PC-9 (cell line): ENCODE data around the gene RHCE.

Experiments used
- EZH2 ChIP-seq: fragments of 200-600 bp; sonication (generic); IDR thresholded peaks from 2 replicates; pipeline ENCODE4 v1.8.0; 2017; ENCODE audit warnings: antibody characterized with exemption, low read depth
- TF ChIP-seq, protein P1 (sequence below): fragments of 200-600 bp; sonication (generic); conservative IDR thresholded peaks from 2 replicates; pipeline ENCODE4 v1.6.1; 2017; ENCODE audit warnings: mixed run types, antibody characterized with exemption, mild to moderate bottlenecking, moderate library complexity

- TF ChIP-seq, protein P1, sequence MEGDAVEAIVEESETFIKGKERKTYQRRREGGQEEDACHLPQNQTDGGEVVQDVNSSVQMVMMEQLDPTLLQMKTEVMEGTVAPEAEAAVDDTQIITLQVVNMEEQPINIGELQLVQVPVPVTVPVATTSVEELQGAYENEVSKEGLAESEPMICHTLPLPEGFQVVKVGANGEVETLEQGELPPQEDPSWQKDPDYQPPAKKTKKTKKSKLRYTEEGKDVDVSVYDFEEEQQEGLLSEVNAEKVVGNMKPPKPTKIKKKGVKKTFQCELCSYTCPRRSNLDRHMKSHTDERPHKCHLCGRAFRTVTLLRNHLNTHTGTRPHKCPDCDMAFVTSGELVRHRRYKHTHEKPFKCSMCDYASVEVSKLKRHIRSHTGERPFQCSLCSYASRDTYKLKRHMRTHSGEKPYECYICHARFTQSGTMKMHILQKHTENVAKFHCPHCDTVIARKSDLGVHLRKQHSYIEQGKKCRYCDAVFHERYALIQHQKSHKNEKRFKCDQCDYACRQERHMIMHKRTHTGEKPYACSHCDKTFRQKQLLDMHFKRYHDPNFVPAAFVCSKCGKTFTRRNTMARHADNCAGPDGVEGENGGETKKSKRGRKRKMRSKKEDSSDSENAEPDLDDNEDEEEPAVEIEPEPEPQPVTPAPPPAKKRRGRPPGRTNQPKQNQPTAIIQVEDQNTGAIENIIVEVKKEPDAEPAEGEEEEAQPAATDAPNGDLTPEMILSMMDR: no peak
- no peak for TF ChIP-seq EZH2
Measured at GRCh38 chr1:25435397-25436108, 14.9 kb upstream of the RHCE start.
